H4 (cell line): ENCODE results near the gene MRGPRE. TPM values are rescaled to one million over a fixed set of nuclear protein-coding genes. Genes with fewer than 3 reads are reported as not detected.

Experiments
- DNase-seq: peaks from one replicate; pipeline ENCODE4 v3.0.0-alpha.2; 2015; ENCODE audit warnings: low spot score
- total RNA-seq: library from RNA; depleted of rRNA; stranded (reverse); fragments of >200 nt; shearing (Covaris generic); gene quantifications from 2 replicates; pipeline ENCODE4 v1.2.3, GENCODE V29; 2014

Gene MRGPRE
- total RNA-seq, 1 experiment from 2014 or later: not detected

- DNase-seq: no peak
Measured at GRCh38 chr11:3226846-3227567, 5.2 kb downstream of the MRGPRE start.

- no peak for DNase-seq
Measured at GRCh38 chr11:3225826-3226750, 6.1 kb downstream of the MRGPRE start.

- no peak for DNase-seq
Measured at GRCh38 chr11:3225159-3225758, 7.0 kb downstream of the MRGPRE start.

- no peak for DNase-seq
Measured at GRCh38 chr11:3224401-3225057, 7.7 kb downstream of the MRGPRE start.

GRCh38 chr11:3223932-3224381 is 8.3 kb downstream of the MRGPRE start:
- no peak for DNase-seq

- DNase-seq: no peak
Measured at GRCh38 chr11:3222941-3223915, 9.0 kb downstream of the MRGPRE start.

- DNase-seq: no peak
Measured at GRCh38 chr11:3222003-3222855, 10.0 kb downstream of the MRGPRE start.

- DNase-seq: no peak
Measured at GRCh38 chr11:3221408-3222002, 10.7 kb downstream of the MRGPRE start.

GRCh38 chr11:3220521-3221407 is 11.5 kb downstream of the MRGPRE start:
- no peak for DNase-seq

- no peak for DNase-seq
Measured at GRCh38 chr11:3220101-3220500, 12.1 kb downstream of the MRGPRE start.

GRCh38 chr11:3219281-3219892 is 12.8 kb downstream of the MRGPRE start:
- no peak for DNase-seq

GRCh38 chr11:3218483-3219280 is 13.5 kb downstream of the MRGPRE start, which contains the start of gene MRGPRG:
TSS of gene MRGPRG (minus strand) at chr11:3218813. CDS start at chr11:3218813, 0 bp downstream.
- no peak for DNase-seq

- no peak for DNase-seq
Measured at GRCh38 chr11:3217818-3218482, 14.3 kb downstream of the MRGPRE start.

GRCh38 chr11:3216027-3216525 is 16.1 kb downstream of the MRGPRE start:
- DNase-seq: no peak

- no peak for DNase-seq
Measured at GRCh38 chr11:3215346-3216026, 16.7 kb downstream of the MRGPRE start.

- no peak for DNase-seq
Measured at GRCh38 chr11:3214420-3214699, 17.9 kb downstream of the MRGPRE start.
